PFSK-1 (cell line): ENCODE results near the gene AP3D1.

Experiments
- POLR2AphosphoS5 ChIP-seq: IDR thresholded peaks from 2 replicates; pipeline ENCODE4 v1.6.1; 2012; ENCODE audit warnings: low read depth, mild to moderate bottlenecking, control low read depth, low read length, moderate library complexity
- TF ChIP-seq, protein P1 (sequence below), 2 experiments: IDR thresholded peaks; 2 replicates each; pipeline versions ENCODE4 v1.6.1 to v1.8.0; 2011 to 2012; ENCODE audit warnings: low read depth in 2 of 2, low read length in 2 of 2, control low read depth in 1 of 2, inconsistent platforms in 1 of 2, mild to moderate bottlenecking in 1 of 2, moderate library complexity in 1 of 2; ENCODE audit not compliant: insufficient read depth in 1 of 2

DNA sequence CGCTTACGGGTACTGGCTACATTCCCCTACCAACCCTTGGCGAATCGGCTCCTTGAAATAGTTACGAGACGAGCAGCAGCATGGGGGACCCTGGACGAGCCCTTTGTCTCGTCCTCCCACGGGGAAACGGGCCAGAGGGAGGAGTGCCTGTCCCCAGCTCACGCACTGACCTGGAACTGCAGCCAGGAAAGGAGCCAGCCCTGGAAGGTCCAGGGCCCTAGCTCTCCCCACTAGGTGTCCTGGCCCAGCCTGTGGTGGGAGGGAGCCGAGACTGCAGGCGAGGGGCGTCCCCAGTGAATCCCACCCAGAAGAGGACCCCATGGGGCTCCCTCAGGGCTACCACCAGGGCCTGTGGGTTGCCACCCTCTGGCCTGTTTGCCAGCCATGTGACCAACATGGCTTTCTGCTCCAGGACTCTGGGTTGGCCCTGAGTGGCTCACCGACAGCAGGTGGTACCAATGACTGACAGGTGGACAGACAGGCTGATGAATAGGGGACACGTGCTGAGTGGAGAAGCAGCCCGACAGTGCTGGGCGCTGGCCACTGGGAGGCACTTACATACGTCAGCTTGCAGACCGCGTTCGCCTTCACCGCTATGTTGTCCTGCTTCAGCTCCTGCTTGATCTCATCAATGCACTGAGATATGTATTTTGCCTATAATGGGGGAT is 13.2 kb downstream of the AP3D1 start:
- TF ChIP-seq POLR2AphosphoS5 = no peak
- TF ChIP-seq, protein P1, sequence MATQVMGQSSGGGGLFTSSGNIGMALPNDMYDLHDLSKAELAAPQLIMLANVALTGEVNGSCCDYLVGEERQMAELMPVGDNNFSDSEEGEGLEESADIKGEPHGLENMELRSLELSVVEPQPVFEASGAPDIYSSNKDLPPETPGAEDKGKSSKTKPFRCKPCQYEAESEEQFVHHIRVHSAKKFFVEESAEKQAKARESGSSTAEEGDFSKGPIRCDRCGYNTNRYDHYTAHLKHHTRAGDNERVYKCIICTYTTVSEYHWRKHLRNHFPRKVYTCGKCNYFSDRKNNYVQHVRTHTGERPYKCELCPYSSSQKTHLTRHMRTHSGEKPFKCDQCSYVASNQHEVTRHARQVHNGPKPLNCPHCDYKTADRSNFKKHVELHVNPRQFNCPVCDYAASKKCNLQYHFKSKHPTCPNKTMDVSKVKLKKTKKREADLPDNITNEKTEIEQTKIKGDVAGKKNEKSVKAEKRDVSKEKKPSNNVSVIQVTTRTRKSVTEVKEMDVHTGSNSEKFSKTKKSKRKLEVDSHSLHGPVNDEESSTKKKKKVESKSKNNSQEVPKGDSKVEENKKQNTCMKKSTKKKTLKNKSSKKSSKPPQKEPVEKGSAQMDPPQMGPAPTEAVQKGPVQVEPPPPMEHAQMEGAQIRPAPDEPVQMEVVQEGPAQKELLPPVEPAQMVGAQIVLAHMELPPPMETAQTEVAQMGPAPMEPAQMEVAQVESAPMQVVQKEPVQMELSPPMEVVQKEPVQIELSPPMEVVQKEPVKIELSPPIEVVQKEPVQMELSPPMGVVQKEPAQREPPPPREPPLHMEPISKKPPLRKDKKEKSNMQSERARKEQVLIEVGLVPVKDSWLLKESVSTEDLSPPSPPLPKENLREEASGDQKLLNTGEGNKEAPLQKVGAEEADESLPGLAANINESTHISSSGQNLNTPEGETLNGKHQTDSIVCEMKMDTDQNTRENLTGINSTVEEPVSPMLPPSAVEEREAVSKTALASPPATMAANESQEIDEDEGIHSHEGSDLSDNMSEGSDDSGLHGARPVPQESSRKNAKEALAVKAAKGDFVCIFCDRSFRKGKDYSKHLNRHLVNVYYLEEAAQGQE (IDR thresholded peaks at IDR 0.05; ENCODE audit: insufficient read depth in 1 of 2, low read depth in 2 of 2, low read length in 2 of 2) = no peak
